ENCODE measurements around the gene LRSAM1. TPM values are rescaled to one million over a fixed set of nuclear protein-coding genes. Genes with fewer than 3 reads are reported as not detected.
A peak's percentile ranks its signal among the peaks of the same experiment; 100 is the strongest.

LRSAM1 gene
- total RNA-seq, 6 donors from 2014 or later = 12.9 to 77.5 (median 25.4) TPM

DNA sequence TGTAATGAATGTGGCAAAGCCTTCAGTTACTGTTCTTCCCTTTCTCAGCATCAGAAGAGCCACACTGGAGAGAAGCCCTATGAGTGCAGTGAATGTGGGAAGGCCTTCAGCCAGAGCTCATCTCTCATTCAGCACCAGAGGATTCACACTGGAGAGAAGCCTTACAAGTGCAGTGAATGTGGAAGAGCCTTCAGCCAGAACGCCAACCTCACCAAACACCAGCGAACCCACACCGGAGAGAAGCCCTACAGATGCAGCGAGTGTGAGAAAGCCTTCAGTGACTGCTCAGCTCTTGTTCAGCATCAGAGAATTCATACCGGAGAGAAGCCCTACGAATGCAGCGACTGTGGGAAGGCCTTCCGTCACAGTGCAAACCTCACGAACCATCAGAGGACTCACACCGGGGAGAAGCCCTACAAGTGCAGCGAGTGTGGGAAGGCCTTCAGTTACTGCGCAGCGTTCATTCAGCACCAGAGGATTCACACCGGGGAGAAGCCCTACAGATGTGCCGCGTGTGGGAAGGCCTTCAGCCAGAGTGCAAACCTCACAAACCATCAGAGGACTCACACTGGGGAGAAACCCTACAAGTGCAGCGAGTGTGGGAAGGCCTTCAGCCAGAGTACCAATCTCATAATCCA lies 6.9 kb upstream of the LRSAM1 start:
- H3K4me1 ChIP-seq = peaks cover 6 to 15% (median 12%) of the 10 kb centered on the region in 4 donors
- H3K9me3 ChIP-seq = no peaks in the 10 kb centered on the region
- H3K4me3 ChIP-seq = no peak overlapping the region
- ATAC-seq (ENCODE audit: low FRiP score in 2 of 2) (no peak), DNase-seq (no peak)
- no peaks in the 10 kb centered on the region for H3K27me3 ChIP-seq
- TF ChIP-seq EP300 (IDR thresholded peaks at IDR 0.05) = no peak
- TF ChIP-seq, protein P1, sequence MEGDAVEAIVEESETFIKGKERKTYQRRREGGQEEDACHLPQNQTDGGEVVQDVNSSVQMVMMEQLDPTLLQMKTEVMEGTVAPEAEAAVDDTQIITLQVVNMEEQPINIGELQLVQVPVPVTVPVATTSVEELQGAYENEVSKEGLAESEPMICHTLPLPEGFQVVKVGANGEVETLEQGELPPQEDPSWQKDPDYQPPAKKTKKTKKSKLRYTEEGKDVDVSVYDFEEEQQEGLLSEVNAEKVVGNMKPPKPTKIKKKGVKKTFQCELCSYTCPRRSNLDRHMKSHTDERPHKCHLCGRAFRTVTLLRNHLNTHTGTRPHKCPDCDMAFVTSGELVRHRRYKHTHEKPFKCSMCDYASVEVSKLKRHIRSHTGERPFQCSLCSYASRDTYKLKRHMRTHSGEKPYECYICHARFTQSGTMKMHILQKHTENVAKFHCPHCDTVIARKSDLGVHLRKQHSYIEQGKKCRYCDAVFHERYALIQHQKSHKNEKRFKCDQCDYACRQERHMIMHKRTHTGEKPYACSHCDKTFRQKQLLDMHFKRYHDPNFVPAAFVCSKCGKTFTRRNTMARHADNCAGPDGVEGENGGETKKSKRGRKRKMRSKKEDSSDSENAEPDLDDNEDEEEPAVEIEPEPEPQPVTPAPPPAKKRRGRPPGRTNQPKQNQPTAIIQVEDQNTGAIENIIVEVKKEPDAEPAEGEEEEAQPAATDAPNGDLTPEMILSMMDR (IDR thresholded peaks at IDR 0.05) = no peak
- TF ChIP-seq POLR2A (IDR thresholded peaks at IDR 0.05) = no peak
- no peak for TF ChIP-seq POLR2AphosphoS5 (IDR thresholded peaks at IDR 0.05)
- 88 to 91% methylated on average over 17 of the region's 17 CpGs for whole genome bisulfite sequencing, 2 donors
- no peak overlapping the region for H3K27ac ChIP-seq
- H3K36me3 ChIP-seq = peaks cover 21 to 96% (median 82%) of the 10 kb centered on the region in 4 donors

DNA sequence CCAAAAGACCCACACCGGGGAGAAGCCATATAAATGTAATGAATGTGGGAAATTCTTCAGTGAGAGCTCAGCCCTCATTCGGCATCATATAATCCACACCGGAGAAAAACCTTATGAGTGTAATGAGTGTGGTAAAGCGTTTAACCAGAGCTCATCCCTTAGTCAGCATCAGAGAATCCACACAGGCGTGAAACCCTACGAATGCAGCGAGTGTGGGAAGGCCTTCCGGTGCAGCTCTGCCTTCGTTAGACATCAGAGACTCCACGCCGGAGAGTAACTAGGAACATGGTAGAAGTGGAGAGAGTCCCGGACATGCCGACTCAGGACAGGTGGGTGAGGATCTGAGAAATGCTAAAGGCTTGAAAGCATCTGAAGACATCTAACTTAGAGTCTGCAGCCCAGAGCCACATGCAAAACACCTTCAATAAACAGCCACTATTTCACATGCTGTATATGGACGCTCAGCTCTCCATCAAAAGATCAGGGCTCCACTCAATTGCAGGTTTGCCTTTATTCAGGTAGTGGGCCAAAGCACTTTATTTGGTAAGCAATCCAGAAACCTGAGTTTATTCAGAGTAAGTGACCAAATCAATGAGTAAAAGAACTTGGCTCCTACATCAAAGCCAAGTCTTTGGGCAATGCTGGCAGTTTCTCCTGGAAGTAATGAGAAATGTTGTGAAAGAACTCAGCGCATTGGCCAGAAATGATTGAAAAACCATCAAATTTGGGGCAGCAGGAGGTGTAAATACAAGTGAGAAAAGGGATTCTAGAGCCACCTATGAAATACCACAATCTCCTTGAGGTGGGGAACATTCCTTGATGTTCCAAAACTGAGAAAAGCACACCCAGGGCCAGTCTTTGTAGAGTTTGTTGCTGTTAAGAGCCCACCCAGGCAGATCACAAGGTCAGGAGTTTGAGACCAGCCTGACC lies 6.1 kb upstream of the LRSAM1 start:
- Histone ChIP-seq H3K9me3 (no peaks in the 10 kb centered on the region), H3K36me3 (peaks cover 21 to 91% (median 79%) of the 10 kb centered on the region in 4 donors), H3K4me3 (no peak overlapping the region), H3K27ac (no peak overlapping the region), H3K4me1 (peaks cover 14 to 23% (median 19%) of the 10 kb centered on the region in 4 donors), H3K27me3 (no peaks in the 10 kb centered on the region)
- TF ChIP-seq, protein P1 (IDR thresholded peaks at IDR 0.05) = no peak
- no peak for TF ChIP-seq POLR2A (IDR thresholded peaks at IDR 0.05)
- WGBS, 2 donors = 86 to 93% methylated on average over 14 to 15 of the region's 15 CpGs
- DNase-seq (no peak), ATAC-seq (ENCODE audit: low FRiP score in 2 of 2) (no peak)

DNA sequence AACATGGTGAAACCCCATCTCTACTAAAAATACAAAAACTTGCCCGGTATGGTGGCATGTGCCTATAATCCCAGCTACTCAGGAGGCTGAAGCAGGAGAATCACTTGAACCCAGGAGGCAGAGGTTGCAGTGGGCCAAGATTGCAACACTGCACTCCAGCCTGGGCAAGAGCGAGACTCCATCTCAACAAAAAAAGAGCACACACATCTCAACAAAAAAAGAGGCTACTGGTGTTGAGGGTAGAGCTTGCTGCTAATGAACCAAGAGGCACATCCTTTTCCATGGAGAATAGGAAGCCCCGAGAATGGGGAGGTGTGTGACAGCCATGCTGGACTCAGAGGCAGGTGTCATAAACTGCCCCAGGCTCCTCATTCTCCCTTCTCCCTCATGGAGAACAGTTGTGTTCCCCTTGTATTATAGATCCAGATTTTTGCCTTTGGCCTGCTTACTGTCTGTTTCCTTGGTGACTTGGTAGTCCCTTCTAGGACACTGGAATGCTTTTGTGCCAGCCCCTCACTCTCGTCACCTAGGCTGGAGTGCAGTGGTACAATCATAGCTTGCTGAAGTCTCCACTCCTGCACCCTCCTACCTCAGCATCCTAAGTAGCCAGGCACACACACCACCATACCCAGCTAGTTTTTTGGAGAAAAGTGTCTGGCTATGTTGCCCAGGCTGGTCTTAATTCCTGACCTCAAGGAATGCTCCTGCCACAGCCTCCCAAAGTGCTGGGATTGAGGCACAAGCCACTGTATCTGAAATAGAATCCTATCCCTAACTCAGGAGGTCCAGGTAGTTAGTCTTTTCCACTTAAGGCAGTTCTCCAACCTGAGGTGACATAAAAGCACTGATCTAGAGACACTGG lies 5.2 kb upstream of the LRSAM1 start:
- TF ChIP-seq POLR2A (IDR thresholded peaks at IDR 0.05) (peak in 1 of 4 donors; percentile 16), EP300 (IDR thresholded peaks at IDR 0.05) (no peak)
- Histone ChIP-seq H3K36me3 (peaks cover 21 to 84% (median 73%) of the 10 kb centered on the region in 4 donors), H3K27ac (no peak overlapping the region)

DNA sequence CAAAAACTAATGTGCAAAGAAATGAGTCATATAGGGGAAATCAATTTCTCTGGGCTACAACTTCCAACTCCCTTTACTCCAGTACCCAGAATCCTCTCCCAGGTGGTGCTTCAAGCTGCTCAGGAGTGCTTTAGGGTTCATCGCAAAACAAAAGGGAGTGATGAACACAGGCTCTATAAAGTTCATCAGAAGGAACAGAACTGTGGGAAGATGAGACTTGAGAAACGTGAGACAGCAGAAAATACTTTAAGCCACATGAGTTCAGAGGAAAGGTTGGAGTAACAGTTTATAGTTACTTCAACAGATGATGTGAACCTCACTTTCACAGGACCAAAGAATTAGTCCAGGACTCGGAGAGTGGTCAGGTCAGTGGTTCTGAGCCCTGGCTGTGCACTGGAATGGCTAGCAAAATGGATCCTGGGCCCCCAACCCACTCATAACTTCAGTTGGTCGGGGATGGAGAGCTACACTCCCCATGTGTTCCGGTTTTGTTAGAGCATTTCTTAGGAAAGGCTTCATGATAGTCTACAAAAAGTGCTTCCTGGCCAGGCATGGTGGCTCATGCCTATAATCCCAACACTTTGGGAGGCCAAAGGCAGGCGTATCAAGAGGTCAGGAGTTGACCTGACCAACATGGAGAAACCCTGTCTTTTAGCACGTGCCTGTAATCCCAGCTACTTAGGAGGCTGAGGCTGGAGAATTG lies 4.4 kb upstream of the LRSAM1 start:
- Histone ChIP-seq H3K27ac (no peak overlapping the region), H3K36me3 (peaks cover 18 to 76% (median 66%) of the 10 kb centered on the region in 4 donors), H3K4me1 (peaks cover 17 to 31% (median 22%) of the 10 kb centered on the region in 4 donors), H3K4me3 (no peak overlapping the region), H3K9me3 (no peaks in the 10 kb centered on the region), H3K27me3 (no peaks in the 10 kb centered on the region)
- ATAC-seq (ENCODE audit: low FRiP score in 2 of 2) (no peak), DNase-seq (no peak)
- WGBS, 2 donors = 84 to 86% methylated on average over 7 of the region's 7 CpGs
- TF ChIP-seq POLR2A (IDR thresholded peaks at IDR 0.05) (no peak), EP300 (IDR thresholded peaks at IDR 0.05) (no peak), POLR2AphosphoS5 (IDR thresholded peaks at IDR 0.05) (no peak)
- TF ChIP-seq, protein P1 (IDR thresholded peaks at IDR 0.05) = no peak

More for the DNA sequence above, 5.2 kb upstream of the LRSAM1 start:
- H3K4me3 ChIP-seq = no peak overlapping the region
- H3K27me3 ChIP-seq = no peaks in the 10 kb centered on the region
- no peak for DNase-seq
- no peak for ATAC-seq (ENCODE audit: low FRiP score in 2 of 2)
- no peaks in the 10 kb centered on the region for H3K9me3 ChIP-seq
- WGBS, 2 donors = 78 to 81% methylated on average over 4 of the region's 4 CpGs
- H3K4me1 ChIP-seq = peaks cover 17 to 30% (median 22%) of the 10 kb centered on the region in 4 donors

All from upper lobe of left lung (tissue), 6 donors.